Muscle of back (tissue), 11 donors: Measurements from ENCODE around the gene MAN2B2. TPM values are rescaled to one million over a fixed set of nuclear protein-coding genes. Genes with fewer than 3 reads are reported as not detected.
"Not testable (repeated sequence)": the region's sequence is repeated elsewhere in the genome, so short reads cannot be mapped to it uniquely, and the experiment has no call there.

Source experiments
- DNase-seq, 3 donors: peaks; one replicate each; pipeline versions ENCODE4 v3.0.0 to v3.0.0-alpha.2; 2013
- polyA plus RNA-seq, 10 donors: library from polyadenylated mRNA; unstranded; fragments of 120-200 nt; gene quantifications; one replicate each; pipeline ENCODE4 v1.2.1, GENCODE V29; 2013; ENCODE audit not compliant: insufficient read length in 10 of 10

The MAN2B2 gene
- polyA plus RNA-seq, 10 donors: 6.0 to 10.7 (median 8.1) TPM

- DNase-seq: no peak
Measured at GRCh38 chr4:6668391-6668790, 93.4 kb downstream of the MAN2B2 start.

GRCh38 chr4:6671648-6672047, 96.7 kb downstream of the MAN2B2 start:
- DNase-seq: no peak

- no peak for DNase-seq
Measured at GRCh38 chr4:6672131-6672530, 97.1 kb downstream of the MAN2B2 start.

GRCh38 chr4:6672541-6673190, 97.7 kb downstream of the MAN2B2 start:
- DNase-seq: not testable (repeated sequence)

Other genes starting within 250 kb of the MAN2B2 start
- 1 to 10 TPM in 2 of 10 donors, under 1 TPM in 8; 0.24 to 4.2 (median 0.32) TPM for gene PPP2R2C, start 102.6 kb upstream of the MAN2B2 start, polyA plus RNA-seq
- 100 to 1,000 TPM; 238 to 356 (median 266) TPM for gene MRFAP1, start 65.5 kb downstream of the MAN2B2 start, polyA plus RNA-seq
- 1 to 10 TPM in 8 of 10 donors, under 1 TPM in 1, not detected in 1; 0.39 to 3.2 (median 1.9) TPM for gene S100P, start 118.7 kb downstream of the MAN2B2 start, polyA plus RNA-seq
- gene MRFAP1L1, start 134.7 kb downstream of the MAN2B2 start, polyA plus RNA-seq: 10 to 100 TPM; 50.5 to 76.3 (median 56.8) TPM
- gene BLOC1S4, start 141.0 kb downstream of the MAN2B2 start, polyA plus RNA-seq: 10 to 100 TPM in 1 of 10 donors, 1 to 10 TPM in 9; 6.1 to 10.6 (median 8.5) TPM
- gene KIAA0232, start 207.5 kb downstream of the MAN2B2 start, polyA plus RNA-seq: 10 to 100 TPM; 19.3 to 21.9 (median 21.2) TPM